Measurements from ENCODE around the gene TAS2R4.
A peak's percentile ranks its signal among the peaks of the same experiment; 100 is the strongest.
"Not testable (repeated sequence)": the region's sequence is repeated elsewhere in the genome, so short reads cannot be mapped to it uniquely, and the experiment has no call there.

TAS2R4 gene

GRCh38 chr7:141776374-141776773, at the start of gene TAS2R4:
Gene TAS2R4 (plus strand): TSS chr7:141776674. CDS start chr7:141778489, 1,815 bp downstream.
- DNase-seq (ENCODE audit: extremely low read depth in 1 of 2, low read depth in 1 of 2): no peak

GRCh38 chr7:141729020-141729419, 47.5 kb upstream of the TAS2R4 start:
- no peak for DNase-seq (ENCODE audit: extremely low read depth in 1 of 2, low read depth in 1 of 2)

GRCh38 chr7:141731476-141732149, 44.9 kb upstream of the TAS2R4 start:
- no peak for DNase-seq (ENCODE audit: extremely low read depth in 1 of 2, low read depth in 1 of 2)

- DNase-seq (ENCODE audit: extremely low read depth in 1 of 2, low read depth in 1 of 2): no peak
Observed at GRCh38 chr7:141737118-141737835, 39.2 kb upstream of the TAS2R4 start.

GRCh38 chr7:141737836-141738591, 38.5 kb upstream of the TAS2R4 start, which contains the start of gene SSBP1:
Gene SSBP1 (plus strand): TSS chr7:141738358. CDS start chr7:141739167, 809 bp downstream.
- DNase-seq (ENCODE audit: extremely low read depth in 1 of 2, low read depth in 1 of 2): peak; percentile 82 to 87

GRCh38 chr7:141738592-141739013, 37.9 kb upstream of the TAS2R4 start:
- no peak for DNase-seq (ENCODE audit: extremely low read depth in 1 of 2, low read depth in 1 of 2)

GRCh38 chr7:141739250-141739649, 37.2 kb upstream of the TAS2R4 start:
- DNase-seq (ENCODE audit: extremely low read depth in 1 of 2, low read depth in 1 of 2): no peak

GRCh38 chr7:141742229-141742628, 34.2 kb upstream of the TAS2R4 start:
- no peak for DNase-seq (ENCODE audit: extremely low read depth in 1 of 2, low read depth in 1 of 2)

- no peak for DNase-seq (ENCODE audit: extremely low read depth in 1 of 2, low read depth in 1 of 2)
Observed at GRCh38 chr7:141744131-141744530, 32.3 kb upstream of the TAS2R4 start.

GRCh38 chr7:141748396-141748795, 28.1 kb upstream of the TAS2R4 start:
- DNase-seq (ENCODE audit: extremely low read depth in 1 of 2, low read depth in 1 of 2): no peak

- not testable (repeated sequence) for DNase-seq (ENCODE audit: extremely low read depth in 1 of 2, low read depth in 1 of 2)
Observed at GRCh38 chr7:141751904-141752303, 24.6 kb upstream of the TAS2R4 start.

- DNase-seq (ENCODE audit: extremely low read depth in 1 of 2, low read depth in 1 of 2): no peak
Observed at GRCh38 chr7:141752634-141753033, 23.8 kb upstream of the TAS2R4 start.

- DNase-seq (ENCODE audit: extremely low read depth in 1 of 2, low read depth in 1 of 2): no peak
Observed at GRCh38 chr7:141754939-141755338, 21.5 kb upstream of the TAS2R4 start.

- DNase-seq (ENCODE audit: extremely low read depth in 1 of 2, low read depth in 1 of 2): no peak
Observed at GRCh38 chr7:141763797-141764196, 12.7 kb upstream of the TAS2R4 start, which contains the start of gene TAS2R3. Gene TAS2R3 (plus strand): TSS chr7:141764097. CDS start chr7:141764159, 62 bp downstream.

- DNase-seq (ENCODE audit: extremely low read depth in 1 of 2, low read depth in 1 of 2): not testable (repeated sequence)
Observed at GRCh38 chr7:141770083-141770583, 6.3 kb upstream of the TAS2R4 start.

- no peak for DNase-seq (ENCODE audit: extremely low read depth in 1 of 2, low read depth in 1 of 2)
Observed at GRCh38 chr7:141785706-141786552, 9.5 kb downstream of the TAS2R4 start.

GRCh38 chr7:141788296-141788695, 11.8 kb downstream of the TAS2R4 start:
- DNase-seq (ENCODE audit: extremely low read depth in 1 of 2, low read depth in 1 of 2): no peak

GRCh38 chr7:141789917-141790316, 13.4 kb downstream of the TAS2R4 start, which contains the start of gene TAS2R5:
Gene TAS2R5 (plus strand): TSS chr7:141790217. CDS start chr7:141790362, 145 bp downstream.
- no peak for DNase-seq (ENCODE audit: extremely low read depth in 1 of 2, low read depth in 1 of 2)

GRCh38 chr7:141792526-141792925, 16.1 kb downstream of the TAS2R4 start:
- no peak for DNase-seq (ENCODE audit: extremely low read depth in 1 of 2, low read depth in 1 of 2)

- no peak for DNase-seq (ENCODE audit: extremely low read depth in 1 of 2, low read depth in 1 of 2)
Observed at GRCh38 chr7:141820067-141820466, 43.6 kb downstream of the TAS2R4 start.
